Skeletal muscle satellite cell (primary cell): ENCODE data around the gene EEF2K.

ENCODE experiments used
- H3K27me3 ChIP-seq: 2 replicates; pipeline ENCODE4 v1.7.0; 2013; ENCODE audit warnings: low read length; ENCODE audit not compliant: control insufficient read depth, insufficient read depth
- H3K36me3 ChIP-seq: 2 replicates; pipeline ENCODE4 v1.7.0; 2013; ENCODE audit warnings: mild to moderate bottlenecking, control low read depth, low read length; ENCODE audit not compliant: insufficient read depth
- H3K4me1 ChIP-seq: 2 replicates; pipeline ENCODE4 v1.7.0; 2013; ENCODE audit warnings: low read length; ENCODE audit not compliant: control insufficient read depth, insufficient read depth
- H3K4me2 ChIP-seq: 2 replicates; pipeline ENCODE4 v1.7.0; 2013; ENCODE audit warnings: mild to moderate bottlenecking, low read length
- H3K4me3 ChIP-seq: 2 replicates; pipeline ENCODE4 v1.7.0; 2013; ENCODE audit warnings: low read length
- H3K9ac ChIP-seq: 2 replicates; pipeline ENCODE4 v1.7.0; 2013; ENCODE audit warnings: mild to moderate bottlenecking, low read depth, low read length, moderate library complexity
- H3K9me3 ChIP-seq: replicated peaks from 2 replicates; pipeline ENCODE4 v1.7.0; 2013; ENCODE audit warnings: mild to moderate bottlenecking, control low read depth, low read length

EEF2K gene

GRCh38 chr16:22323173-22323958 lies 117.3 kb downstream of the EEF2K start:
- Histone ChIP-seq H3K4me3 (no peak overlapping the region), H3K9me3 (no peaks in the 10 kb centered on the region), H3K4me1 (no peaks in the 10 kb centered on the region), H3K9ac (no peak overlapping the region), H3K4me2 (no peak overlapping the region), H3K27me3 (no peaks in the 10 kb centered on the region), H3K36me3 (peaks cover 56% of the 10 kb centered on the region)

DNA sequence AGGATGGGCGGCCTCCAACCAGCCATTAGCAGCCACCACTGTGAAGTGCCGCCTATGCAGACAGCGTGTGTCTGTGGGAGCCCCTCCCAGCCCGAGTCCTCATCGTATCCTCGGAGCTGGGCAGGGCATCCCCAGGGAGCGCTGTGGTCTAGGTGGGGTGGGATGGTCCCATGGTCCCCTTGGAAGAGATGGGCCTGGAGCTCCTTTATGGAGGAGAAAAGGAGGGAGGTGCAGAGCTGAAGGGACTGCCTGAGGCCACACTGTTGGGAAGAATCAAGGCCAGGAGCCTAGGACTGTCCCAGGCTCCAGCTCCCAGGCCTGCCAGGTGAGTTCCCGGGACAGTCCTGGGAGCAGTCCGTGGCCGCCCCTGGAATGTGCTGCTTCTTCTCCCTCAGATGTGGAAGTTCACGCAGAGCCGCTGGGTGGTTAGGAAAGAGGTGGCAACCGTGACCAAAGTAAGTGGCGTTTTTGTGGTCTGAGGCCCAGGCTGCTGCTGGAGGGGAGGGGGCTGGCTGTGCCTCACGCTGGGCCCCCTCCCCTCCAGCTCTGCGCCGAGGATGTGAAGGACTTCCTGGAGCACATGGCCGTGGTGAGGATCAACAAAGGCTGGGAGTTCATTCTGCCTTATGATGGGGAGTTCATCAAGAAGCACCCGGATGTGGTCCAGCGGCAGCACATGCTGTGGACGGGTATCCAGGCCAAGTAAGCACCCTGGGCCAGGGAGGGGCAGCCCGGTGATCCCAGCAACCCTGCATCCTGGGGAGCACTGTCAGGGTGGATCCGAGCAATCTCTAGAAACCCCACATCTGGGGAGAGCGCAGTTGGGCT lies 118.1 kb downstream of the EEF2K start:
- Histone ChIP-seq H3K9ac (no peak overlapping the region), H3K9me3 (no peaks in the 10 kb centered on the region)

GRCh38 chr16:22324787-22325597 lies 118.9 kb downstream of the EEF2K start:
- H3K4me3 ChIP-seq = no peak overlapping the region
- no peaks in the 10 kb centered on the region for H3K9me3 ChIP-seq
- H3K4me2 ChIP-seq = no peak overlapping the region
- H3K27me3 ChIP-seq = no peaks in the 10 kb centered on the region
- peaks cover 64% of the 10 kb centered on the region for H3K36me3 ChIP-seq
- H3K4me1 ChIP-seq = no peaks in the 10 kb centered on the region
- no peak overlapping the region for H3K9ac ChIP-seq

More for the DNA sequence above, 118.1 kb downstream of the EEF2K start:
- H3K4me1 ChIP-seq = no peaks in the 10 kb centered on the region
- no peaks in the 10 kb centered on the region for H3K27me3 ChIP-seq
- H3K4me2 ChIP-seq = no peak overlapping the region
- H3K36me3 ChIP-seq = peaks cover 57% of the 10 kb centered on the region
- H3K4me3 ChIP-seq = no peak overlapping the region

DNA sequence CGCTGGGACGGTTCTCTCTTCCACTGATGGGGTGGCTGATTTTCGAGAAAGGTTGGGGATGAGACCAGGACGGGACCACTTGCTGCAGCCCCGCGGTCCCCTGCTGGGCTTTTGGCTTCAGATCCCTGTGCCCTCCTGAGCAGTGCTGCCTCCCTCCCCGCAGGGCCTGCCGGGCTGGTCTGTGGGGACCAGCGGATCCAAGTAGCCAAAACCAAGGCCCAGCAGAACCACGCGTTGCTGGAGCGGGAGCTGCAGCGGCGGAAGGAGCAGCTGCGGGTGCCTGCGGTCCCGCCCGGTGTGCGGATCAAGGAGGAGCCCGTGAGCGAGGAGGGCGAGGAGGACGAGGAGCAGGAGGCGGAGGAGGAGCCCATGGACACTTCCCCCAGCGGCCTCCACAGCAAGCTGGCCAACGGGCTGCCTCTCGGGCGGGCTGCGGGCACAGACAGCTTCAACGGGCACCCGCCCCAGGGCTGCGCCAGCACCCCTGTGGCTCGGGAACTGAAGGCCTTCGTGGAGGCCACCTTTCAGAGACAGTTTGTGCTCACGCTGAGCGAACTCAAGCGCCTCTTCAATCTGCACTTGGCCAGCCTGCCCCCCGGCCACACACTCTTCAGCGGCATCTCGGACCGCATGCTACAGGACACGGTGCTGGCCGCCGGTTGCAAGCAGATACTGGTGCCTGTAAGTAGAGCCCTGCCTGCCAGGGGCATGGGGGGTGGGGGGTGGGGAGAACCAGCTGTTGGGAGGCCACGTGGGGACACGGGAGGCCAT lies 119.7 kb downstream of the EEF2K start:
- Histone ChIP-seq H3K4me2 (no peak overlapping the region), H3K36me3 (peaks cover 71% of the 10 kb centered on the region), H3K9ac (no peak overlapping the region), H3K27me3 (no peaks in the 10 kb centered on the region), H3K9me3 (no peaks in the 10 kb centered on the region), H3K4me3 (no peak overlapping the region), H3K4me1 (no peaks in the 10 kb centered on the region)

DNA sequence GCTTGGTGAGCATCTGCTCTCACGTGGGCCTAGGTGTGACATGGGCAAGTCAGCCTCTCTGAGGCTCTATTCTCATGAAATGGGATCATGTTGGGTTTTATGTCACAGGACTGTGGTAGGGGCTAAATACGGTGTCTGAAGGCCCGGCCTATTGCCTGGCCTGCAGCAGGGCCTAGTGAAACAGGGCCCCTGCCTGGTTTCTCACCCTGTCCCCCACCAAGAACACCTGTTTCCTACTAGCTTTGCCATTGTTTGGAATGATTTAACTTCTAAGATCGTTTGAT lies 120.2 kb downstream of the EEF2K start:
- no peaks in the 10 kb centered on the region for H3K9me3 ChIP-seq
- H3K4me1 ChIP-seq = no peaks in the 10 kb centered on the region
- H3K9ac ChIP-seq = no peak overlapping the region
- no peak overlapping the region for H3K4me3 ChIP-seq
- no peak overlapping the region for H3K4me2 ChIP-seq
- no peaks in the 10 kb centered on the region for H3K27me3 ChIP-seq
- H3K36me3 ChIP-seq = peaks cover 71% of the 10 kb centered on the region

DNA sequence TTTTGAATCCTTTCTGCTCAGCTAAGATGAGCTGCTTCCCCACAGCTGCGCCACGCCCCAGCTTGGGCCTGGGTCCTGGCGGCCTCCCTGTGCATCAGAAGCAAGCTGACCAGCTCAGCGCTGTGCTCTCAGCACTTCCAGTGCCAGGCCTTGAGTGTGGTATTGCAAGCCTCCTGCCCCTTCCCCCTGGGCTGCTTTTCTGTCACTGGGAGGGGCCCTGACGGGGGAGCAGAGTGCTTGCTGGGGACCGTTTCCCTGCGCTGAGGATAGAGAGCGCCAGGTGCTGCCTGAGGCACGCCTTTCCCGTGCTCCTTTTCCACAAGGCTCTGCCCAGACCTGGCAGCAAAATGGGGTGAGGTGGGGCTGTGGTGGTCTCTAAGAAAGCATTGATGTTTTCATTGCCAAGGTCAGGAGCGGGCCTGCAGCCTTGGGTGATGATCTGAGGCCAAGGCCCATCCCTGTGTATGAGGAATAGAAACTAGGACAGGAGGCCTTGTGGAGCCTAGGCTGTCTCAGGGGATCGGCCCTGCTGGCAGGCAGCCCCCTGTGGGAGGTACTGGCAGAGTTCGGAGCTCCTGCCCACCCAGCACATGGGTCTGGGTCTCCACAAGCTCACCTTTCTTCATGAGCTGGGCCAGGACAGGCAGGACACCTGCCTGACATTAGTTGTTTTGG lies 120.8 kb downstream of the EEF2K start:
- Histone ChIP-seq H3K9me3 (no peaks in the 10 kb centered on the region), H3K9ac (no peak overlapping the region), H3K36me3 (peaks cover 71% of the 10 kb centered on the region), H3K27me3 (no peaks in the 10 kb centered on the region), H3K4me2 (no peak overlapping the region), H3K4me3 (no peak overlapping the region), H3K4me1 (no peaks in the 10 kb centered on the region)

DNA sequence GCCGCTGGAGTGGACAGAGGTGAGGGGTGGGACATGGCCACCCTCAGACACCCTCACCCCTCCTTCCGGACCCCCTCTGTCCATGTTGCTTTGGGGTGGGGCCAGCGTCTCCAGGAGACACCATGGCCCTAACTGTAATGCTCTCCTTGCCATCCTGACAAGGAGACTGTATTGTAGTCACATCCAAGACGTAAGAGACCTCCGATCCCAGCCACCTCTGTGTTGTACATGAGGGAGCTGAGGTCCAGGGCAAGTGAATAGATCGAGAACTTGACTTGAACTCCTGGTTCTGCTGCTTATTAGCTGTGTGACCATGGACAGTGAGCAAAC lies 121.3 kb downstream of the EEF2K start:
- Histone ChIP-seq H3K4me3 (no peak overlapping the region), H3K9me3 (no peaks in the 10 kb centered on the region), H3K9ac (no peak overlapping the region), H3K4me1 (no peaks in the 10 kb centered on the region), H3K36me3 (peaks cover 71% of the 10 kb centered on the region), H3K4me2 (no peak overlapping the region), H3K27me3 (no peaks in the 10 kb centered on the region)

GRCh38 chr16:22328081-22328725 lies 122.1 kb downstream of the EEF2K start:
- peaks cover 70% of the 10 kb centered on the region for H3K36me3 ChIP-seq
- H3K4me1 ChIP-seq = no peaks in the 10 kb centered on the region

DNA sequence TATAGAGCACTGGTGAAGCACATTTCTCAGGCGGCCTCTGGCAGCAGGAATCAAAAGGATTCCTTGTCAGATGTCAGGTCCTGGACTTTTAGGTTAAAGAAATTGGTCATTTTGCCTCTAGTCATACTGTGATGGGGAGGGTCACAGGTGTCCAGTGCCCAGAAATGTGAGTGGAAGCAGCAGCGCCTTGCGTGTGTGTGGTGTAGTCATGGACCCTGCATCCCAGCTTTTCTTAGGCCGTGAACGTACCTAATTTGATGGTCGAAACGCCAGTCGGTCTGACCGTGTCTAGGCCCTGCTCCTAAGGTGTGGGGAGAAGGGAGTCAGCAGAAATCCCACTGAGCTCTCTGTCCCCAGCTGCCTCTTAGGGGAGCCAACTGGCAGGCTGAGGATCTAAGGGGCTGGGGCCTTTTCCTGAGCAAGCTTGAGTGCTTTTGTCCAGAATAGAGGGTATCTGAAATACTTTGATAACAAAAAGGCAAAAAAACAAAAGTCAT lies 123.2 kb downstream of the EEF2K start:
- Histone ChIP-seq H3K9ac (no peak overlapping the region), H3K27me3 (no peaks in the 10 kb centered on the region), H3K4me1 (no peaks in the 10 kb centered on the region), H3K9me3 (no peaks in the 10 kb centered on the region), H3K36me3 (peaks cover 78% of the 10 kb centered on the region), H3K4me3 (no peak overlapping the region), H3K4me2 (no peak overlapping the region)

More at GRCh38 chr16:22328081-22328725, 122.1 kb downstream of the EEF2K start:
- no peak overlapping the region for H3K4me3 ChIP-seq
- no peak overlapping the region for H3K9ac ChIP-seq
- no peaks in the 10 kb centered on the region for H3K27me3 ChIP-seq
- no peaks in the 10 kb centered on the region for H3K9me3 ChIP-seq
- no peak overlapping the region for H3K4me2 ChIP-seq

DNA sequence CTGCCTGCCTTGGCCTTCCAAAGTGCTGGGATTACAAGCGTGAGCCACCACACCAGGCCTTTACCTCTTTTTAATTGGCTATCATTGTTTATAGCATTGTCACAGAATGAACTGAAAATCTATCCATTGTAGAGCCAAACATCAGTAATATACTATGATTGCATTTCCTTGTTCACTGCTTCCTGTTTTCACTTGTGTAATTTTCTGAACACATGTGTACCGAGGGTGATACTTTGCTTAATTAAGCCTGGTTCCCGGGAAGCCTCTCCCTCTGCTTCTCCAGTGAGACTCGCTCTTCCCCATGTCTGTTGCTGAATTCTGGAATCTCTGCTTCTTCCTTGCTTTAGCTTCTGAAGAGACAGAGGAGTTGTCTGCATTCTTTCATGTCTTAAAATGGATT lies 124.2 kb downstream of the EEF2K start:
- H3K4me1 ChIP-seq = no peaks in the 10 kb centered on the region
- peaks cover 73% of the 10 kb centered on the region for H3K36me3 ChIP-seq

More for the DNA sequence above, 124.2 kb downstream of the EEF2K start:
- Histone ChIP-seq H3K4me2 (no peak overlapping the region), H3K9me3 (no peaks in the 10 kb centered on the region), H3K4me3 (no peak overlapping the region), H3K9ac (no peak overlapping the region), H3K27me3 (no peaks in the 10 kb centered on the region)
